HepG2 (cell line): ENCODE measurements around the gene ILKAP. TPM values are rescaled to one million over a fixed set of nuclear protein-coding genes. Genes with fewer than 3 reads are reported as not detected.

Source experiments
- ATAC-seq: fragments of 200-7000 bp; cut with Tn5 transposase; 3 replicates; pipeline ENCODE4 v1.9.1; 2020; ENCODE audit warnings: mild to moderate bottlenecking, moderate library complexity
- BruUV-seq: library from RNA; stranded (reverse); fragments of 400-500 nt; replicated peaks from 2 replicates; lab custom pipeline; 2021; lab: Mats Ljungman, UMichigan
- CTCF ChIA-PET: fragments of 300-600 bp; formaldehyde crosslinking; extraction: SDS; loops from one replicate; lab custom pipeline; 2021; ENCODE audit warnings: low total read pairs, inconsistent platforms, low intra/inter-chr PET ratio; lab: Yijun Ruan, JAX
- POLR2A ChIA-PET: fragments of 350-600 bp; sonication (Branson Sonifier 250); formaldehyde crosslinking; loops from one replicate; lab custom pipeline; 2020; ENCODE audit warnings: antibody characterized with exemption, inconsistent platforms; lab: Yijun Ruan, JAX
- DNase-seq: peaks from one replicate; pipeline ENCODE4 v3.0.0-alpha.2; 2015; ENCODE audit warnings: low spot score
- FAIRE-seq: peaks from 3 replicates; lab custom pipeline; 2011; peaks lifted over from hg19 to GRCh38; lab: Jason Lieb, UNC
- H2AFZ ChIP-seq: one replicate; pipeline ENCODE4 v1.6.1; 2011; ENCODE audit warnings: low read length, inconsistent platforms
- H3K27ac ChIP-seq: fragments of 300-600 bp; 3 replicates; pipeline ENCODE4 v1.8.0; 2011; ENCODE audit warnings: mixed run types, mild to moderate bottlenecking, mixed read lengths, low read length, inconsistent platforms; ENCODE audit not compliant: insufficient read depth; ENCODE audit errors: extremely low read length
- H3K27me3 ChIP-seq, 2 experiments: fragments of 200-600 bp in 1 of 2; 2 replicates in 1 of 2; 3 replicates in 1 of 2; pipeline versions ENCODE4 v1.6.0 to v1.8.0; 2011; ENCODE audit warnings: low read length in 2 of 2, mild to moderate bottlenecking in 2 of 2, moderate library complexity in 2 of 2, inconsistent platforms in 1 of 2; ENCODE audit not compliant: insufficient read depth in 2 of 2, control insufficient read depth in 1 of 2
- H3K36me3 ChIP-seq, 2 experiments: fragments of 200-600 bp in 1 of 2; replicated peaks in 1 of 2; 2 replicates in 1 of 2; 3 replicates in 1 of 2; pipeline versions ENCODE4 v1.5.1 to v1.8.0; 2011; ENCODE audit warnings: low read length in 2 of 2, inconsistent platforms in 1 of 2; ENCODE audit not compliant: insufficient read depth in 2 of 2, control insufficient read depth in 1 of 2
- H3K4me1 ChIP-seq: 2 replicates; pipeline ENCODE4 v1.5.1; 2012; ENCODE audit warnings: low read length, inconsistent platforms; ENCODE audit not compliant: insufficient read depth
- H3K4me2 ChIP-seq: 2 replicates; pipeline ENCODE4 v1.6.0; 2011; ENCODE audit warnings: low read depth, low read length, inconsistent platforms
- H3K4me3 ChIP-seq, 3 experiments: fragments of 200-600 bp in 1 of 3; sonication (generic), shearing (Covaris generic) in 1 of 3; replicated peaks in 1 of 3; 2 replicates each; pipeline ENCODE4 v1.5.1; 2011 to 2016; ENCODE audit warnings: low read length in 3 of 3, inconsistent platforms in 2 of 3, low read depth in 2 of 3, mild to moderate bottlenecking in 2 of 3, control low read depth in 1 of 3, mixed read lengths in 1 of 3; ENCODE audit not compliant: insufficient read depth in 1 of 3
- H3K79me2 ChIP-seq: one replicate; pipeline ENCODE4 v1.6.1; 2011; ENCODE audit warnings: low read length, inconsistent platforms; ENCODE audit not compliant: insufficient read depth
- H3K9ac ChIP-seq: 2 replicates; pipeline ENCODE4 v1.6.0; 2011; ENCODE audit warnings: mild to moderate bottlenecking, low read depth, low read length, inconsistent platforms; ENCODE audit not compliant: insufficient read depth
- H3K9me3 ChIP-seq: 2 replicates; pipeline ENCODE4 v1.5.1; 2012; ENCODE audit warnings: mild to moderate bottlenecking, low read length
- H4K20me1 ChIP-seq: 2 replicates; pipeline ENCODE4 v1.6.0; 2011; ENCODE audit warnings: inconsistent platforms, mild to moderate bottlenecking, low read length, moderate library complexity; ENCODE audit not compliant: insufficient read depth
- HMG20A ChIP-seq: IDR thresholded peaks from 2 replicates; pipeline ENCODE4 v1.6.1; 2016; ENCODE audit warnings: borderline replicate concordance
- MAFG ChIP-seq: sonication (generic); formaldehyde crosslinking; IDR thresholded peaks from 2 replicates; pipeline ENCODE4 v1.5.1; 2020; ENCODE audit warnings: mild to moderate bottlenecking, missing genetic modification reagents
- MXD4 ChIP-seq: IDR thresholded peaks from 2 replicates; pipeline ENCODE4 v1.6.1; 2016; ENCODE audit warnings: mild to moderate bottlenecking, missing biosample characterization, missing genetic modification reagents
- RARG ChIP-seq: sonication (generic); formaldehyde crosslinking; IDR thresholded peaks from 2 replicates; pipeline ENCODE4 v1.4.0; 2020; ENCODE audit warnings: low read depth, mild to moderate bottlenecking, missing genetic modification reagents
- SMAD3 ChIP-seq: sonication (generic); formaldehyde crosslinking; IDR thresholded peaks from 2 replicates; pipeline ENCODE4 v1.4.0; 2020; ENCODE audit warnings: missing genetic modification reagents
- SMYD3 ChIP-seq: sonication (generic); formaldehyde crosslinking; IDR thresholded peaks from 2 replicates; pipeline ENCODE4 v1.8.1; 2023; ENCODE audit warnings: mild to moderate bottlenecking, missing genetic modification reagents
- SPEN ChIP-seq: sonication (generic); formaldehyde crosslinking; IDR thresholded peaks from 2 replicates; pipeline ENCODE4 v1.5.1; 2020; ENCODE audit warnings: low read depth, mild to moderate bottlenecking, missing genetic modification reagents
- TARDBP ChIP-seq: sonication (generic); formaldehyde crosslinking; IDR thresholded peaks from 2 replicates; pipeline ENCODE4 v1.8.0; 2022; ENCODE audit warnings: mild to moderate bottlenecking, missing genetic modification reagents
- THAP11 ChIP-seq: IDR thresholded peaks from 2 replicates; pipeline ENCODE4 v1.6.1; 2016; ENCODE audit warnings: missing biosample characterization, missing genetic modification reagents
- TMF1 ChIP-seq: sonication (generic); formaldehyde crosslinking; IDR thresholded peaks from 2 replicates; pipeline ENCODE4 v1.8.1; 2022; ENCODE audit warnings: low read depth, missing genetic modification reagents
- ZBTB20 ChIP-seq: sonication (generic); formaldehyde crosslinking; IDR thresholded peaks from 2 replicates; pipeline ENCODE4 v1.8.1; 2023; ENCODE audit warnings: missing genetic modification reagents, low read depth, mild to moderate bottlenecking, borderline replicate concordance
- ZNF451 ChIP-seq: sonication (generic); formaldehyde crosslinking; IDR thresholded peaks from 2 replicates; pipeline ENCODE4 v1.5.0; 2020; ENCODE audit warnings: mild to moderate bottlenecking, missing genetic modification reagents
- ZNF564 ChIP-seq: sonication (generic); formaldehyde crosslinking; IDR thresholded peaks from 2 replicates; pipeline ENCODE4 v1.8.1; 2023; ENCODE audit warnings: mild to moderate bottlenecking, missing genetic modification reagents
- ZNF619 ChIP-seq: sonication (generic); formaldehyde crosslinking; IDR thresholded peaks from 2 replicates; pipeline ENCODE4 v1.4.0; 2020; ENCODE audit warnings: mild to moderate bottlenecking, missing genetic modification reagents
- ZNF713 ChIP-seq: sonication (generic); formaldehyde crosslinking; IDR thresholded peaks from 2 replicates; pipeline ENCODE4 v1.4.0; 2020; ENCODE audit warnings: mild to moderate bottlenecking, missing genetic modification reagents
- ZNF720 ChIP-seq: sonication (generic); formaldehyde crosslinking; IDR thresholded peaks from 2 replicates; pipeline ENCODE4 v1.4.0; 2020; ENCODE audit warnings: missing genetic modification reagents
- WGBS: methylation state at CpG from one replicate; pipeline ENCODE4 v1.1.6; 2017; ENCODE audit warnings: low lambda C conversion rate; 5-methylcytosine and 5-hydroxymethylcytosine counted together
- in situ Hi-C: cut with HindIII; loops from 2 replicates; pipeline ENCODE4 v1.10.0; 2017; ENCODE audit warnings: low pct_unique_long_range_greater_than_20kb; ENCODE audit not compliant: extremely low pct_ligation_motif_present
- intact Hi-C: fragments of 100-400 bp; cut with micrococcal nuclease; formaldehyde crosslinking; loops from one replicate; pipeline ENCODE4 v1.10.0; 2022; ENCODE audit not compliant: unreplicated experiment
- polyA plus RNA-seq, 8 experiments: library from polyadenylated mRNA; depleted of rRNA in 3 of 8; stranded (reverse) in 7 of 8; unstranded in 1 of 8; fragments of >200 nt; fragmentation: Illumina TruSeq in 4 of 8; extraction: Trizol in 4 of 8; gene quantifications; 2 replicates each; pipeline versions ENCODE4 v1.2.1 to v1.2.3, GENCODE V29; 2011 to 2016; ENCODE audit warnings: low read depth in 4 of 8, missing spikeins in 1 of 8, mixed read lengths in 1 of 8; ENCODE audit not compliant: insufficient read depth in 1 of 8
- total RNA-seq, 5 experiments: library from RNA; depleted of rRNA; stranded (reverse); fragments of >200 nt; fragmentation: Illumina TruSeq; extraction: Trizol; gene quantifications; 2 replicates each; pipeline ENCODE4 v1.2.3, GENCODE V29; 2016; ENCODE audit warnings: low read depth in 1 of 5
- TF ChIP-seq, protein P1 (sequence below): sonication (generic); formaldehyde crosslinking; IDR thresholded peaks from 2 replicates; pipeline ENCODE4 v1.8.1; 2022; ENCODE audit warnings: low read depth, mild to moderate bottlenecking, missing genetic modification reagents
- TF ChIP-seq, protein P2 (sequence below): sonication (generic); formaldehyde crosslinking; IDR thresholded peaks from 2 replicates; pipeline ENCODE4 v1.8.0; 2023; ENCODE audit warnings: mild to moderate bottlenecking, missing genetic modification reagents
- TF ChIP-seq, protein P3 (sequence below): fragments of 450-650 bp; IDR thresholded peaks from 2 replicates; pipeline ENCODE4 v1.6.1; 2016
- TF ChIP-seq, protein P4 (sequence below): IDR thresholded peaks from 2 replicates; pipeline ENCODE4 v1.6.1; 2016

The ILKAP gene
- total and polyA plus RNA-seq, 2 of the 13 experiments (the other 11 are each of a cell fraction or from before 2014, with no cell fraction given), result 29.6 to 33.1 TPM

DNA sequence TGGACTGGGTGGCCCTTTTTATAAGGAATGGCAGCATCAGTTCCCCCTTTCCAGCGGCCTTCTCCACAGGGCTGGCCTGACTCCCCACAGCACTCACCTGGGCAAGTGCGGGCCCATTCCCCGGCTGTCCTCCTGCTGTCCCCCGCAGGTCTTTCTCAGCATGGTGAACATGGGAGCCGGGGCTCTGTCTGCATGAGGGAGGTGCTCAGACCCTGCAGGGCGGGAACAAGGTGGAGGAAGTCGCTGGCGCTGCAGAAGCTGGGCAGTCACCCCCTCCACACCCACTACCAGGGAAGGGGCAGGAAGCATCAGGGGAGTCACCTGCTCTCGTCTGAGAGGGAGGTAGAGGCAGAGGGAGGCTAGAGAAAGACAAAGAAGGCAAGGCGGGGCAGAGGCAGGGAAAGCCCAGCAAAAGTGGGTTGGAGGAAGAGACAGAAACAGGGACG lies 24.1 kb upstream of the ILKAP start:
- no peak for FAIRE-seq
- POLR2A ChIA-PET, result interaction anchor here (1.3 kb wide), 1 partner anchor 12 kb away, joined by 3 read pairs; no protein-coding TSS in a partner anchor
- TF ChIP-seq SMYD3 (CRISPR knock-in tag), result no peak
- TF ChIP-seq MXD4, result no peak
- no peak for TF ChIP-seq TMF1 (CRISPR knock-in tag)
- TF ChIP-seq, protein P1, sequence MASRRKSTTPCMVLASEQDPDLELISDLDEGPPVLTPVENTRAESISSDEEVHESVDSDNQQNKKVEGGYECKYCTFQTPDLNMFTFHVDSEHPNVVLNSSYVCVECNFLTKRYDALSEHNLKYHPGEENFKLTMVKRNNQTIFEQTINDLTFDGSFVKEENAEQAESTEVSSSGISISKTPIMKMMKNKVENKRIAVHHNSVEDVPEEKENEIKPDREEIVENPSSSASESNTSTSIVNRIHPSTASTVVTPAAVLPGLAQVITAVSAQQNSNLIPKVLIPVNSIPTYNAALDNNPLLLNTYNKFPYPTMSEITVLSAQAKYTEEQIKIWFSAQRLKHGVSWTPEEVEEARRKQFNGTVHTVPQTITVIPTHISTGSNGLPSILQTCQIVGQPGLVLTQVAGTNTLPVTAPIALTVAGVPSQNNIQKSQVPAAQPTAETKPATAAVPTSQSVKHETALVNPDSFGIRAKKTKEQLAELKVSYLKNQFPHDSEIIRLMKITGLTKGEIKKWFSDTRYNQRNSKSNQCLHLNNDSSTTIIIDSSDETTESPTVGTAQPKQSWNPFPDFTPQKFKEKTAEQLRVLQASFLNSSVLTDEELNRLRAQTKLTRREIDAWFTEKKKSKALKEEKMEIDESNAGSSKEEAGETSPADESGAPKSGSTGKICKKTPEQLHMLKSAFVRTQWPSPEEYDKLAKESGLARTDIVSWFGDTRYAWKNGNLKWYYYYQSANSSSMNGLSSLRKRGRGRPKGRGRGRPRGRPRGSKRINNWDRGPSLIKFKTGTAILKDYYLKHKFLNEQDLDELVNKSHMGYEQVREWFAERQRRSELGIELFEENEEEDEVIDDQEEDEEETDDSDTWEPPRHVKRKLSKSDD (CRISPR knock-in tag), result no peak
- no peak for TF ChIP-seq RARG (CRISPR knock-in tag)
- TF ChIP-seq SPEN, result no peak
- TF ChIP-seq THAP11, result no peak
- TF ChIP-seq, protein P2, sequence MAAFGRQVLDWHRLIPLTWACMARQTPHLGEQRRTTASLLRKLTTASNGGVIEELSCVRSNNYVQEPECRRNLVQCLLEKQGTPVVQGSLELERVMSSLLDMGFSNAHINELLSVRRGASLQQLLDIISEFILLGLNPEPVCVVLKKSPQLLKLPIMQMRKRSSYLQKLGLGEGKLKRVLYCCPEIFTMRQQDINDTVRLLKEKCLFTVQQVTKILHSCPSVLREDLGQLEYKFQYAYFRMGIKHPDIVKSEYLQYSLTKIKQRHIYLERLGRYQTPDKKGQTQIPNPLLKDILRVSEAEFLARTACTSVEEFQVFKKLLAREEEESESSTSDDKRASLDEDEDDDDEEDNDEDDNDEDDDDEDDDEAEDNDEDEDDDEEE (CRISPR knock-in tag), result no peak
- TF ChIP-seq ZNF619, result no peak
- TF ChIP-seq ZBTB20, result no peak
- TF ChIP-seq, protein P3, sequence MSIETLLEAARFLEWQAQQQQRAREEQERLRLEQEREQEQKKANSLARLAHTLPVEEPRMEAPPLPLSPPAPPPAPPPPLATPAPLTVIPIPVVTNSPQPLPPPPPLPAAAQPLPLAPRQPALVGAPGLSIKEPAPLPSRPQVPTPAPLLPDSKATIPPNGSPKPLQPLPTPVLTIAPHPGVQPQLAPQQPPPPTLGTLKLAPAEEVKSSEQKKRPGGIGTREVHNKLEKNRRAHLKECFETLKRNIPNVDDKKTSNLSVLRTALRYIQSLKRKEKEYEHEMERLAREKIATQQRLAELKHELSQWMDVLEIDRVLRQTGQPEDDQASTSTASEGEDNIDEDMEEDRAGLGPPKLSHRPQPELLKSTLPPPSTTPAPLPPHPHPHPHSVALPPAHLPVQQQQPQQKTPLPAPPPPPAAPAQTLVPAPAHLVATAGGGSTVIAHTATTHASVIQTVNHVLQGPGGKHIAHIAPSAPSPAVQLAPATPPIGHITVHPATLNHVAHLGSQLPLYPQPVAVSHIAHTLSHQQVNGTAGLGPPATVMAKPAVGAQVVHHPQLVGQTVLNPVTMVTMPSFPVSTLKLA, result no peak
- TF ChIP-seq SMAD3, result no peak
- no peak for TF ChIP-seq MAFG
- no peak for TF ChIP-seq TARDBP (CRISPR knock-in tag)
- no peak for TF ChIP-seq ZNF564 (CRISPR knock-in tag)
- TF ChIP-seq, protein P4, sequence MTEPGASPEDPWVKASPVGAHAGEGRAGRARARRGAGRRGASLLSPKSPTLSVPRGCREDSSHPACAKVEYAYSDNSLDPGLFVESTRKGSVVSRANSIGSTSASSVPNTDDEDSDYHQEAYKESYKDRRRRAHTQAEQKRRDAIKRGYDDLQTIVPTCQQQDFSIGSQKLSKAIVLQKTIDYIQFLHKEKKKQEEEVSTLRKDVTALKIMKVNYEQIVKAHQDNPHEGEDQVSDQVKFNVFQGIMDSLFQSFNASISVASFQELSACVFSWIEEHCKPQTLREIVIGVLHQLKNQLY (CRISPR knock-in tag), result no peak
- no peak for TF ChIP-seq ZNF451
- no peak for TF ChIP-seq HMG20A (CRISPR knock-in tag)
- no peak for TF ChIP-seq ZNF713 (CRISPR knock-in tag)
- TF ChIP-seq ZNF720 (CRISPR knock-in tag), result no peak
- TF ChIP-seq, all 625 proteins: peak for 0
- Histone ChIP-seq H3K4me1 (peaks cover 12% of the 10 kb centered on the region; the same call in 1 of the 2 replicates), H3K9ac (no peak overlapping the region), H3K27ac (no peak overlapping the region), H3K36me3 (no peaks in the 10 kb centered on the region), H4K20me1 (no peaks in the 10 kb centered on the region), H3K9me3 (no peaks in the 10 kb centered on the region), H2AFZ (no peak overlapping the region), H3K4me2 (no peak overlapping the region), H3K27me3 (peaks cover 17 to 71% of the 10 kb centered on the region in 2 experiments), H3K4me3 (no peak overlapping the region), H3K79me2 (no peaks in the 10 kb centered on the region)
- WGBS, result 25% methylated on average over 11 of the region's 11 CpGs
- no TSS peak for BruUV-seq
- intact Hi-C loops, result no loop called here
- ATAC-seq, result peak; percentile 24
- CTCF ChIA-PET, result no interaction called here
- DNase-seq, result no peak
- in situ Hi-C loops, result no loop called here
